PC-9 (cell line): ENCODE data around the gene KCNMB1. TPM values are rescaled to one million over a fixed set of nuclear protein-coding genes. Genes with fewer than 3 reads are reported as not detected.

ENCODE experiments used
- BruUV-seq: library from RNA; stranded (reverse); fragments of 400-500 nt; replicated peaks from 2 replicates; lab custom pipeline; 2021; lab: Mats Ljungman, UMichigan
- CTCF ChIA-PET: fragments of 300-600 bp; sonication (Branson Sonifier 250); formaldehyde crosslinking; loops from one replicate; lab custom pipeline; 2022; ENCODE audit warnings: antibody characterized with exemption; lab: Charles Lee
- POLR2A ChIA-PET: fragments of 300-600 bp; sonication (Branson Sonifier 250); formaldehyde crosslinking; loops from one replicate; lab custom pipeline; 2022; ENCODE audit warnings: antibody characterized with exemption; ENCODE audit not compliant: unreplicated experiment; lab: Charles Lee
- DNase-seq, 2 experiments: peaks; one replicate each; pipeline versions ENCODE4 v3.0.0 to v3.0.0-alpha.2; 2015 to 2022; ENCODE audit warnings: mixed read lengths in 1 of 2
- H2AFZ ChIP-seq: fragments of 200-600 bp; sonication (generic); 2 replicates; pipeline ENCODE4 v1.8.1; 2017; ENCODE audit warnings: antibody characterized with exemption
- H3F3A ChIP-seq: fragments of 200-600 bp; sonication (generic); 2 replicates; pipeline ENCODE4 v1.8.1; 2017; ENCODE audit warnings: antibody characterized with exemption, mild to moderate bottlenecking, low read depth; ENCODE audit not compliant: insufficient read depth
- H3K27ac ChIP-seq: fragments of 200-600 bp; sonication (generic); 2 replicates; pipeline ENCODE4 v1.6.1; 2016; ENCODE audit warnings: mixed run types
- H3K27me3 ChIP-seq: fragments of 200-600 bp; sonication (generic); 2 replicates; pipeline ENCODE4 v1.6.1; 2016; ENCODE audit warnings: low read depth, mixed run types; ENCODE audit not compliant: insufficient read depth
- H3K36me3 ChIP-seq: fragments of 200-600 bp; sonication (generic); 2 replicates; pipeline ENCODE4 v1.6.1; 2016; ENCODE audit warnings: low read depth, mixed run types
- H3K4me1 ChIP-seq: fragments of 200-600 bp; sonication (generic); replicated peaks from 2 replicates; pipeline ENCODE4 v1.6.1; 2016; ENCODE audit warnings: mixed run types; ENCODE audit not compliant: insufficient read depth
- H3K4me2 ChIP-seq: fragments of 200-600 bp; sonication (generic); 2 replicates; pipeline ENCODE4 v1.6.1; 2017; ENCODE audit warnings: mixed run types
- H3K4me3 ChIP-seq: fragments of 200-600 bp; sonication (generic); 2 replicates; pipeline ENCODE4 v1.6.1; 2016; ENCODE audit warnings: mixed run types
- H3K79me2 ChIP-seq: fragments of 200-600 bp; sonication (generic); 2 replicates; pipeline ENCODE4 v1.6.1; 2017; ENCODE audit warnings: low read depth, mixed run types
- H3K9me2 ChIP-seq: fragments of 200-600 bp; sonication (generic); 2 replicates; pipeline ENCODE4 v1.8.1; 2017; ENCODE audit warnings: mild to moderate bottlenecking; ENCODE audit not compliant: insufficient read depth
- H3K9me3 ChIP-seq: fragments of 200-600 bp; sonication (generic); 2 replicates; pipeline ENCODE4 v1.8.1; 2016; ENCODE audit warnings: low read depth; ENCODE audit not compliant: insufficient read depth
- H4K20me1 ChIP-seq: fragments of 200-600 bp; sonication (generic); 2 replicates; pipeline ENCODE4 v1.8.1; 2017; ENCODE audit not compliant: insufficient read depth
- EZH2 ChIP-seq: fragments of 200-600 bp; sonication (generic); IDR thresholded peaks from 2 replicates; pipeline ENCODE4 v1.8.0; 2017; ENCODE audit warnings: antibody characterized with exemption, low read depth
- intact Hi-C: fragments of 100-400 bp; cut with micrococcal nuclease; formaldehyde crosslinking; loops from one replicate; pipeline ENCODE4 v1.10.0; 2022; ENCODE audit not compliant: unreplicated experiment
- total RNA-seq: library from RNA; stranded (reverse); gene quantifications from 2 replicates; pipeline ENCODE4 v1.2.3, GENCODE V29; 2021
- TF ChIP-seq, protein P1 (sequence below): fragments of 200-600 bp; sonication (generic); conservative IDR thresholded peaks from 2 replicates; pipeline ENCODE4 v1.6.1; 2017; ENCODE audit warnings: mixed run types, antibody characterized with exemption, mild to moderate bottlenecking, moderate library complexity

KCNMB1 gene
- total RNA-seq, 1 experiment from 2014 or later, result not detected

DNA sequence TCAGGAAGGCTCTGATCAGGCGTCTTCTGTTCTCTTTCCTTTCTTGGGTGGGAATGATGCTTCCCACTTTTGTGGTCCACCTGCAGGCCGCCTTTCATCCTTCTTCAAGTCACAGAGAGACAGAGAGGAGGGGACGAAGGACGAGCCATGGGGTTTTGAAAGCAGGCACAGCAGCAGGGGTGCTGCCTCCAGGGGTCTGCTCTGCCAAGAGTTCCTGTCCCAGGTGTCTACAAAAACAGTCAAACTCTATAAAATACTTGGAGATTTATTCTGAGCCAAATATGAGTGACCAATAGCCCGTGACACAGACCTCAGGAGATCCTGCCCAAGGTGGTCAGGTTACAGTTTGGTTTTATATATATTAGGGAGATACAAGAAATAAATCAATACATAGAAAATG is 57.1 kb downstream of the KCNMB1 start:
- Histone ChIP-seq H3K4me1 (peaks cover 10% of the 10 kb centered on the region; the same call in 1 of the 2 replicates), H2AFZ (no peak overlapping the region), H3K9me2 (no peaks in the 10 kb centered on the region), H3F3A (no peaks in the 10 kb centered on the region), H3K27ac (no peak overlapping the region), H3K79me2 (no peaks in the 10 kb centered on the region), H3K9me3 (no peaks in the 10 kb centered on the region), H3K4me3 (no peak overlapping the region), H4K20me1 (no peaks in the 10 kb centered on the region), H3K4me2 (no peak overlapping the region), H3K36me3 (no peaks in the 10 kb centered on the region), H3K27me3 (0 out of 2 replicates have a peak, but pooled peaks cover 4% of the 10 kb centered on the region)
- no peak for TF ChIP-seq EZH2
- TF ChIP-seq, protein P1, sequence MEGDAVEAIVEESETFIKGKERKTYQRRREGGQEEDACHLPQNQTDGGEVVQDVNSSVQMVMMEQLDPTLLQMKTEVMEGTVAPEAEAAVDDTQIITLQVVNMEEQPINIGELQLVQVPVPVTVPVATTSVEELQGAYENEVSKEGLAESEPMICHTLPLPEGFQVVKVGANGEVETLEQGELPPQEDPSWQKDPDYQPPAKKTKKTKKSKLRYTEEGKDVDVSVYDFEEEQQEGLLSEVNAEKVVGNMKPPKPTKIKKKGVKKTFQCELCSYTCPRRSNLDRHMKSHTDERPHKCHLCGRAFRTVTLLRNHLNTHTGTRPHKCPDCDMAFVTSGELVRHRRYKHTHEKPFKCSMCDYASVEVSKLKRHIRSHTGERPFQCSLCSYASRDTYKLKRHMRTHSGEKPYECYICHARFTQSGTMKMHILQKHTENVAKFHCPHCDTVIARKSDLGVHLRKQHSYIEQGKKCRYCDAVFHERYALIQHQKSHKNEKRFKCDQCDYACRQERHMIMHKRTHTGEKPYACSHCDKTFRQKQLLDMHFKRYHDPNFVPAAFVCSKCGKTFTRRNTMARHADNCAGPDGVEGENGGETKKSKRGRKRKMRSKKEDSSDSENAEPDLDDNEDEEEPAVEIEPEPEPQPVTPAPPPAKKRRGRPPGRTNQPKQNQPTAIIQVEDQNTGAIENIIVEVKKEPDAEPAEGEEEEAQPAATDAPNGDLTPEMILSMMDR, result no peak
- no TSS peak for BruUV-seq
- CTCF ChIA-PET, result no interaction called here
- DNase-seq, result no peak
- POLR2A ChIA-PET, result no interaction called here
- intact Hi-C loops, result no loop called here

DNA sequence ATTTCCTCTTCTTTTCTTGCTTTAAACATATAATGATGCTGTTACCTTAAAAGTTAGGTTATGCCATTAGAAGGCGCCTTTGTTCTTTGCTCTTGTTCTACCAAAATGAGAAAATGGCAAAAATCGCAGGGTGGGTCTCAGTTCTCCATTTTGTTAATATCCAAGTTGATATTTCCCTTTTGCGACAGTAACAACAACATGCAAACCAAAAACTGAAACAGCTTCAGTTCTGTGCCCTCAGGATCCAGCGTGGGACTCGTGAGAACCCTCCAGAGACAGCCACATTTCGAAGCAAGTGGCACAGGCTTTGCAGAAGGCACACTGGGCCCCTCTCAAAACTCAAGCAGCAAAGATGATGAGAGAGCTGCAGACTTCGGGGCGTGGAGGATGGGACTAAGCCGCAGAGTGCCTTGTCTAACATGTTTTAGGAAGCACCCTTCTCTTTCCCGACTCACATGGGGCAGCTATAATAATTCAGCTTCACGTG is 58.6 kb downstream of the KCNMB1 start:
- no TSS peak for BruUV-seq
- POLR2A ChIA-PET, result no interaction called here
- no peak for TF ChIP-seq EZH2
- TF ChIP-seq, protein P1, result no peak

DNA sequence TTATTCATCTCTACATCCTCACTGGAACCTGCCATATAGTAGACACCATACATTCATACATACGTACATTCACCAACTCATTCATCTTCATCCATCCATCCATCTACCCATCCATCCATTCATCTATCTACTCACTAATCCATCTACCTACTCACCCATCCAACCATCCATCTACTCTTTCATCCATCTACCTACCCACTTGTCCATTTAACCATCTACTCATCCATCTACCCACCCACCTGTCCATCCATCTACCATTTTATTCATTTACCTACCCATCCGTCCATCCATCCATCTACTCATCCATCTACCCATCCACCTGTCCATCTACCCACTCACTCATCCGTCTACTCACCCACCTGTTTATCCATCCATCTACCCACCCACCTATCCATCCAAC is 59.6 kb downstream of the KCNMB1 start:
- no peaks in the 10 kb centered on the region for H3K79me2 ChIP-seq

More for the DNA sequence above, 58.6 kb downstream of the KCNMB1 start:
- Histone ChIP-seq H3K36me3 (no peaks in the 10 kb centered on the region), H3K4me1 (peaks cover 10% of the 10 kb centered on the region; the same call in 1 of the 2 replicates), H3K4me2 (peak overlapping the region; percentile 36; the same call in 1 of the 2 replicates), H3K9me3 (no peaks in the 10 kb centered on the region), H3K27me3 (0 out of 2 replicates have a peak, but pooled peaks cover 4% of the 10 kb centered on the region), H3K9me2 (no peaks in the 10 kb centered on the region), H3F3A (no peaks in the 10 kb centered on the region), H3K79me2 (no peaks in the 10 kb centered on the region), H4K20me1 (no peaks in the 10 kb centered on the region), H3K27ac (no peak overlapping the region), H2AFZ (no peak overlapping the region), H3K4me3 (no peak overlapping the region)
- intact Hi-C loops, result no loop called here
- no peak for DNase-seq
- CTCF ChIA-PET, result no interaction called here

More for the DNA sequence above, 59.6 kb downstream of the KCNMB1 start:
- no peaks in the 10 kb centered on the region for H3F3A ChIP-seq
- no peak overlapping the region for H2AFZ ChIP-seq
- no peaks in the 10 kb centered on the region for H3K36me3 ChIP-seq
- no peak overlapping the region for H3K27ac ChIP-seq
- H3K9me2 ChIP-seq, result no peaks in the 10 kb centered on the region
- no peak overlapping the region for H3K4me3 ChIP-seq
- ChIA-PET POLR2A (no interaction called here), CTCF (no interaction called here)
- H3K9me3 ChIP-seq, result no peaks in the 10 kb centered on the region
- BruUV-seq, result no TSS peak
- H4K20me1 ChIP-seq, result no peaks in the 10 kb centered on the region
- intact Hi-C loops, result no loop called here
- DNase-seq, result no peak
- TF ChIP-seq EZH2, result no peak
- TF ChIP-seq, protein P1, result no peak
- peaks cover 10% of the 10 kb centered on the region; the same call in 1 of the 2 replicates for H3K4me1 ChIP-seq
- H3K4me2 ChIP-seq, result no peak overlapping the region
- 0 out of 2 replicates have a peak, but pooled peaks cover 4% of the 10 kb centered on the region for H3K27me3 ChIP-seq
